Measurements from ENCODE around the gene BIN1.

Gene BIN1

GRCh38 chr2:127057371-127058245 lies 49.3 kb downstream of the BIN1 start:
- no peak for DNase-seq (ENCODE audit: low spot score)

- DNase-seq (ENCODE audit: low spot score) = no peak
These were observed 50.2 kb downstream of the BIN1 start for GRCh38 chr2:127056631-127057370.

- no peak for DNase-seq (ENCODE audit: low spot score)
These were observed 50.9 kb downstream of the BIN1 start for GRCh38 chr2:127056086-127056485.

- DNase-seq (ENCODE audit: low spot score) = no peak
These were observed 51.2 kb downstream of the BIN1 start for GRCh38 chr2:127055786-127056076.

GRCh38 chr2:127054996-127055785 lies 51.8 kb downstream of the BIN1 start:
- DNase-seq (ENCODE audit: low spot score) = no peak

- DNase-seq (ENCODE audit: low spot score) = no peak
These were observed 52.4 kb downstream of the BIN1 start for GRCh38 chr2:127054604-127054930.

GRCh38 chr2:127053731-127054603 lies 53.0 kb downstream of the BIN1 start:
- DNase-seq (ENCODE audit: low spot score) = no peak

- no peak for DNase-seq (ENCODE audit: low spot score)
These were observed 53.9 kb downstream of the BIN1 start for GRCh38 chr2:127052771-127053691.

GRCh38 chr2:127052057-127052770 lies 54.7 kb downstream of the BIN1 start:
- DNase-seq (ENCODE audit: low spot score) = no peak

- no peak for DNase-seq (ENCODE audit: low spot score)
These were observed 55.6 kb downstream of the BIN1 start for GRCh38 chr2:127051116-127052056.

GRCh38 chr2:127050803-127051115 lies 56.2 kb downstream of the BIN1 start:
- DNase-seq (ENCODE audit: low spot score) = no peak

- peak; percentile 44 for DNase-seq (ENCODE audit: low spot score)
These were observed 56.8 kb downstream of the BIN1 start for GRCh38 chr2:127049927-127050802.

GRCh38 chr2:127048969-127049897 lies 57.7 kb downstream of the BIN1 start:
- no peak for DNase-seq (ENCODE audit: low spot score)

- DNase-seq (ENCODE audit: low spot score) = no peak
These were observed 58.4 kb downstream of the BIN1 start for GRCh38 chr2:127048618-127048935.

- no peak for DNase-seq (ENCODE audit: low spot score)
These were observed 59.0 kb downstream of the BIN1 start for GRCh38 chr2:127047716-127048617.

- no peak for DNase-seq (ENCODE audit: low spot score)
These were observed 59.9 kb downstream of the BIN1 start for GRCh38 chr2:127047054-127047453.

Measured in hematopoietic multipotent progenitor cell treated with erythropoietin and hydrocortisone succinate and interleukin-3 and kit ligand, for 15 days (in vitro differentiated cells).